HG03558 (cell line): ENCODE measurements around the gene PRKG1.

Experiments used
- ATAC-seq: cut with Tn5 transposase; IDR thresholded peaks from one replicate; pipeline ENCODE4 v1.9.1; 2021; ENCODE audit warnings: moderate number of reproducible peaks; ENCODE audit not compliant: unreplicated experiment; ENCODE audit errors: extremely low read depth

Gene PRKG1

DNA sequence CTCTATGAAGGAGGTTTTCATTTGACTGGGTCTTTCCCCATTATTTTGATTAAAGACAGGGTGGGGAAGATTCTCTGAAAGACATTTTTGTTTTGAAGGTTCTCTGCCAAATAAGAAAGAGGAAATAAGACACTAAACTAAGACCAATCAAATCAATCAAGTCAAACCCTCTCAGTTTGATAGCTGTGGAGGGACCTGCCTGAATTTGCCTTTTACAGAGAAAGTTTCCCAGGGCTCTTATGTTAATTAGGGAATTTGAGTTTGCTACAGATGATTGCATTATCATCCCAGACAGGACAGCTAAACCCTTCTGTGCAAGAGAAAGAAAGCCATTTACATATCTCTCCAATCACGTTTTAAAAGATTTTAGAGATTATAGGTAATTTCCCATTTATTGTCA lies 545.1 kb downstream of the PRKG1 start:
- no peak for ATAC-seq

DNA sequence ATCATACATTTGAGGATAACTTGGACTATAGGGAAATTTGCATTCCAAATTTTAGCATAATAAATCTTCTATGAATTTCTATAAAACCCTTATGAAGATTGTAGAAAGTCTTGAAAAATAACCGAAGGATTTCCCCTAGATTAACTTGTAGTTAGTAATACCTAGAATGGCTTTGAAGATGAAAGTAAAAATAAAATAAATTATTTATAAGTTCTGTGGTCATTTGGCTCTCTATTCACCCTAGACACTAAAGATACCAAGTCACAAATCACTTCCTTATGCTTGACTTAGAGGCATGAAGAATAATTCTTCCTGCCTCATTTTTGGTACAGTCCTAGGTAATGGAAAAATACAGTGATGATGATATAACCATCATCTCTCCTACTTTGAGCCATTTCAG lies 545.8 kb downstream of the PRKG1 start:
- ATAC-seq = peak; percentile 64

DNA sequence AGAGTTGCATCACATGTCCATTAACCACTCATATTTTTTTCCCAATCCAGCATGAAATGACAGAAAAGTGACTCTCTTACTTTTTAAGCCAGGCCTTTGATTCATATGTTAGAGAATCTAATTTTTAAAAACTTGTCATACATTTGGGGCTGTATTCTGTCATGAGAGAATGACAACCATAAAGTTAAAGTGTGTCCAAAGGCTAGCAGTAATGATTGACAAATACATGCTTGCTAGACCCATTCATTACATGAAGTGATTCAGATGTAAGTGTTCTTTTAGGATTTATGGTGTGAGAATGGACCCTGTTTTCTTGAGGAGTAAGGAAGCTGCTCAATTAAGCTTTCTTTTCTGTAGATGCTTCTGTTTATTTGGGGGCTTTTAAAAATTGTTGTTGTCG lies 549.7 kb downstream of the PRKG1 start:
- no peak for ATAC-seq

- no peak for ATAC-seq
These were observed 555.8 kb downstream of the PRKG1 start for GRCh38 chr10:51629934-51630639.

- ATAC-seq = no peak
These were observed 556.3 kb downstream of the PRKG1 start for GRCh38 chr10:51630640-51631005.

DNA sequence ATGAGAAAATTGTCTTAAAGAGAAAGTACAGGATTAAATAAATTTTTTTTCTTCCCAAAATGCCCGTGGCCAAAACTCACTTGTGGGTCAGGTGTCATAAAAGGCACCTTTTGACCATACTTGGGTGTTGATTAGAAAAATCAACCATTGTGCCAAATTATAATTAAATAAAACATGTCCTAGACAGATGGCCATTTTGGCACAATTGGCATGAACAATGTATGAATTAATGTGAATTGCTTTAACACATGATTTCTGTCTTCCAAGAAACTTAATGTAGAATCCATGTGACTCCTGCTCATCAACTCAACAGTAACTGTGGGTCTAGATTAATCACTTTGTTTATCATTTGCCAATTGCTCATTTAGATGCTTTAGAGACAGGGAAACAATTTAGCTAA lies 561.1 kb downstream of the PRKG1 start:
- ATAC-seq = no peak

- no peak for ATAC-seq
These were observed 563.9 kb downstream of the PRKG1 start for GRCh38 chr10:51638211-51638610.

DNA sequence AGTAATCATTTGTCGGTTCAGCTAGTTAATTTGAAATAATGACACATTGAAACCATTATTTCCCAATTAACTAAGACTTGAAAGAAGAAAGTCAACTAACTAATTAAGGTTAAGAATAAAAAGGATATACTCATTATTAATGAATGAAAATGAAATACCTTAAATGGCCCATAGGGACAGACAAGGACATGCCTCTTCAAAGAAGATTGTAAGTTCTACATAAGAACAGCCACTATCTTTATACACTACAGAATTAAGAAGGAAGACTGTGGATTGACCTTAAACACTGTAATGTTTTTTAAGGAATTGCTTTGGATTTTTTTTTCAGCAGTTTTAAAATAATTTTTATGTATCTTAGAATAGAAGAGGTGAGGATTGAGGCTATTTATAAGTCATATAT lies 564.5 kb downstream of the PRKG1 start:
- ATAC-seq = no peak

DNA sequence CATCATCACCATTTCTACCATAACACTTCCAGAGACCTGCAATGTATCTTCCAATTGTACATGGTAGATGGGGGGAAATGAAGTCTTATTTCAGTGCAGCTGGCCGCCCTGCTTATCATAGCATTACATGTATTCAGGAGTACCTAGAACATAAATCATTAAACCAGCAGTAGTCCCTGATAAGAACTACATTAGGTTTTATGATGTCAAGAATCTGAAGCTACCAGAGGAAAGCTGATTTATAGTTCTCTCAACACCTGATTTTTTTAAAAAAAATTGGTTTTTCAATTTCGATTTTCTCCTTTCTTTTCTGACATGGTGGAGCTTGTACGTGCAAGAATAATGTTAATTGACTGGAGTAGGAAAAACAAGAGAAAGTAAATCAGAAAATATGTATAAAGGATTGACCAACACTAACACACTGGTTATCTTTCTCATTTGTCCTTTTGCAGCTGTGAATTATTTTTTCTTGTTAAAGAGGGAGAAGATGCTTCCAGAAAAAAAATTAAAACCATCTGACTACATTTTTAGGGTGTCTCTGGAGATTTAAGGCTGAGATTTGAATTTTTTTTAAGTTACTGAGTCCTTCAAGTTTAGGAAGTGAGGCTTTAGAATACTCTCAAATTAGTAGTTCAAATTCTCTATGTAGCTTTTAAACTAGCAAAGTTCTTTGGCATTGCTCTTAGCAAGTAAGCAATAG lies 566.0 kb downstream of the PRKG1 start:
- ATAC-seq = no peak

GRCh38 chr10:51642581-51642980 lies 568.3 kb downstream of the PRKG1 start:
- ATAC-seq = no peak

DNA sequence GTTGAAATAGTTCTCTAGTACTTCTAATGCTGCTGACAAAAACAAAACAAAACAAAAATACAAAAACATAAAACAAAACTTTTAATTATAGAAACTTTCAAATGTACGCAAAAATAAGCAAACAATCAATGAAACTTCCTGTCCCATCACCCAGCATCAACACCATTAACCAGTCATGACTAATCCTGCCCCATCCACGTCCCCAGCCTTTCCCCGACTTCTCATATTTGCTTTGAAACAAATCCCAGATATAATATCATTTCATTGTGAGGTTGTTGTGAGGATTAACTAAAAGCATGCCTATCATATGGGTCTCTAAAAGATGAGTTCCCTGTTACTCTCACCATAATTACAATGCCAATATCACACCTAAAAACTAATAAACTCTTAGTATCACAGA lies 569.4 kb downstream of the PRKG1 start:
- no peak for ATAC-seq

GRCh38 chr10:51649064-51649463 lies 574.8 kb downstream of the PRKG1 start:
- ATAC-seq = no peak

- ATAC-seq = no peak
These were observed 576.8 kb downstream of the PRKG1 start for GRCh38 chr10:51651063-51651462.

GRCh38 chr10:51653025-51653424 lies 578.7 kb downstream of the PRKG1 start:
- ATAC-seq = no peak

DNA sequence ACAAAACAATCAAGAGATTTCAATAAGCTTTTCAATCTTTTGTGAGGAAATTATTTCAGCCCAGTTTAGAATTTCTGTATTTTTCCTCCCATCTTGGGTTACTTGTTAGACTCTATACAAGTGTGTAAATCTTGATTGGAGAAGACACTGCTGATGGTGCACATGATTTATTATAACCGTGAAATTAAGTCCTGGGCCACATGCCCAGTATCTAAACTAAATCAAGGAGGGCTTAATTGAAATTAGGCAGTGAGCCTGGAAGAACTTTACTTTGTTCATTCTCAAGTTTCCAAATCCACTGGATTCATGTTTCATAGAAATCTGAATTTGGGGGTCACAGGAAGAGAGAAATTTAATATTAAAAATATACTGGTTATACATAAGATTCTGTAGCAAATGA lies 580.6 kb downstream of the PRKG1 start:
- ATAC-seq = no peak

DNA sequence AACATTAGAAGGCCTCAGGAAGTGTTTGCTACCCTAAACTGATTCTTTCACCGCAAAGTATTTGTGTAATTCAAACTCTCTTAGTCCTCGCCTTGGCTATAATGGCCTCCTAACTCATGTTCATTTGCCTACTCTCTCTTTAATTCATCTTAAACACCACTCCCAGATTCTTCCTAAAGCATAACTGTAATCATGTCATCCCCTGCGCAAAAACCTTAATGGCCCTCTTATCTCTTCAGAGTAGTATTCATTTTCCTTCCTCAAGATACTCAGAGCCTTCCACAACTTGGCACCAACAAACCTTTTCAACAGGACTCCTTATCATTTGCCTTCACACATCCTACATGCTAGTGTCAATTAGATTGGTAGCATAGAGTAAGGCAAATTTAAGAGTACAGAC lies 582.2 kb downstream of the PRKG1 start:
- no peak for ATAC-seq

- ATAC-seq = no peak
These were observed 583.7 kb downstream of the PRKG1 start for GRCh38 chr10:51658000-51658399.

- no peak for ATAC-seq
These were observed 585.1 kb downstream of the PRKG1 start for GRCh38 chr10:51659344-51659743.

DNA sequence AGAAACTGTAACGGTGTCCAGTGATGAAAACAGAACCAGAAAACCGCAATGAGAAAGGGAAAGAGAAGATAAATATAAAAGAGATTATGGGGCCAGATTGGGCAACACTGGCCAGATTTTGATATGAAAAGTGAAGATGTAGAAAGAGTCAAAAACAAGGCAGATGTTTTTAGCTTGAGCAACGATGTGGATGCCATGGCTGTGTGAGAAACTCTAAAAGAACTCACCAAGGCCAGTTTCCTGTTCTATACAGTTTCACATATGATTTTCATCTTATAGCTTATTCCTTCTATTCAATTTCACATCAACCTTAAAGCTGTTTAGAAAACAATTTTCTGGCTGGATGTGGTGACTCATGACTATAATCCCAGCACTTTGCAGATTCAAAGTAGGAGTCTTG lies 588.8 kb downstream of the PRKG1 start:
- no peak for ATAC-seq

- ATAC-seq = no peak
These were observed 592.2 kb downstream of the PRKG1 start for GRCh38 chr10:51666456-51666855.

GRCh38 chr10:51667678-51668335 lies 593.5 kb downstream of the PRKG1 start:
- ATAC-seq = no peak

- ATAC-seq = no peak
These were observed 594.0 kb downstream of the PRKG1 start for GRCh38 chr10:51668336-51668689.
